HEK293 (cell line): ENCODE results near the gene ATAT1.

Experiments used
- ZFP41 ChIP-seq: fragments of 450-650 bp; formaldehyde crosslinking; IDR thresholded peaks from 2 replicates; pipeline ENCODE4 v1.5.1; 2016; ENCODE audit warnings: missing biosample characterization, missing genetic modification characterization, borderline replicate concordance
- TF ChIP-seq, protein P1 (sequence below): fragments of 450-650 bp; formaldehyde crosslinking; IDR thresholded peaks from 2 replicates; pipeline ENCODE4 v1.5.1; 2016; ENCODE audit warnings: missing biosample characterization, missing genetic modification characterization

DNA sequence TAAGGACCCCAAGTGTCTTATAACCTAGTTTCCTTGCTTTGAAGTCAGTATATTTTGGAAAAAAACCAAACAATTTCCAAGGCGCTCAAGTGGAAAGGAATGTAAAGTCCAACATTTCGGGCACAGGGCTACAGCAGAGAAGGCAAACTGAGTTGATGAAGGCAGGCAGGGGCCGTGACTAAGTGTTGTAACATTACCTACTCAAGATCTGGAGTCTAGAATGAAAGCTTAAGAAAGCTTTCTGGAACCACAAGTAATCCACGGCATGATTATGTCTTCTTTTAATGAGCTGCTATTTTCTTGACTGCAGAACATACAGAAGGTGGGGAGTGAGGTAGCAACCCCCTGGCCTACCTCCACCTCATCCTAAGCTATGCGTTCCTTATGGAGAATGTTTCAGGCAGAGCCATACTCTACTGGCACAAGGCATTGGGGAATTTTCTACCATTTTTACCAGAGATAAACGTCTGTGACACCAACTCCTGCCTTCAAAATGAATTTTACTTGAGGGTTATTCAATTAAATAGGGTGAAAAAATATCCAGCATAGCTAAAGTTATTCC, 13.9 kb upstream of the ATAT1 start:
- TF ChIP-seq, protein P1, sequence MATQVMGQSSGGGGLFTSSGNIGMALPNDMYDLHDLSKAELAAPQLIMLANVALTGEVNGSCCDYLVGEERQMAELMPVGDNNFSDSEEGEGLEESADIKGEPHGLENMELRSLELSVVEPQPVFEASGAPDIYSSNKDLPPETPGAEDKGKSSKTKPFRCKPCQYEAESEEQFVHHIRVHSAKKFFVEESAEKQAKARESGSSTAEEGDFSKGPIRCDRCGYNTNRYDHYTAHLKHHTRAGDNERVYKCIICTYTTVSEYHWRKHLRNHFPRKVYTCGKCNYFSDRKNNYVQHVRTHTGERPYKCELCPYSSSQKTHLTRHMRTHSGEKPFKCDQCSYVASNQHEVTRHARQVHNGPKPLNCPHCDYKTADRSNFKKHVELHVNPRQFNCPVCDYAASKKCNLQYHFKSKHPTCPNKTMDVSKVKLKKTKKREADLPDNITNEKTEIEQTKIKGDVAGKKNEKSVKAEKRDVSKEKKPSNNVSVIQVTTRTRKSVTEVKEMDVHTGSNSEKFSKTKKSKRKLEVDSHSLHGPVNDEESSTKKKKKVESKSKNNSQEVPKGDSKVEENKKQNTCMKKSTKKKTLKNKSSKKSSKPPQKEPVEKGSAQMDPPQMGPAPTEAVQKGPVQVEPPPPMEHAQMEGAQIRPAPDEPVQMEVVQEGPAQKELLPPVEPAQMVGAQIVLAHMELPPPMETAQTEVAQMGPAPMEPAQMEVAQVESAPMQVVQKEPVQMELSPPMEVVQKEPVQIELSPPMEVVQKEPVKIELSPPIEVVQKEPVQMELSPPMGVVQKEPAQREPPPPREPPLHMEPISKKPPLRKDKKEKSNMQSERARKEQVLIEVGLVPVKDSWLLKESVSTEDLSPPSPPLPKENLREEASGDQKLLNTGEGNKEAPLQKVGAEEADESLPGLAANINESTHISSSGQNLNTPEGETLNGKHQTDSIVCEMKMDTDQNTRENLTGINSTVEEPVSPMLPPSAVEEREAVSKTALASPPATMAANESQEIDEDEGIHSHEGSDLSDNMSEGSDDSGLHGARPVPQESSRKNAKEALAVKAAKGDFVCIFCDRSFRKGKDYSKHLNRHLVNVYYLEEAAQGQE (tag by site-specific recombination): no peak
- TF ChIP-seq ZFP41 (tag by site-specific recombination): no peak
